Measurements from ENCODE around the gene ELL. TPM values are rescaled to one million over a fixed set of nuclear protein-coding genes. Genes with fewer than 3 reads are reported as not detected.

The ELL gene
- total and polyA plus RNA-seq, 2 experiments from 2014 or later, result 11.3 to 20.1 TPM

- no peak overlapping the region for H2AFZ ChIP-seq
- H3K4me1 ChIP-seq (ENCODE audit: insufficient read depth), result no peaks in the 10 kb centered on the region
- no peaks in the 10 kb centered on the region for H3K27me3 ChIP-seq (ENCODE audit: insufficient read depth)
- H3K4me2 ChIP-seq, result no peak overlapping the region
- H3K4me3 ChIP-seq, result no peak overlapping the region
- no peaks in the 10 kb centered on the region for H3K36me3 ChIP-seq (ENCODE audit: insufficient read depth)
- no peaks in the 10 kb centered on the region; the same call in 2 of the 3 replicates for H3K36me3 Mint-ChIP-seq (ENCODE audit: low read depth)
- no peak overlapping the region; the same call in 2 of the 3 replicates for H3K4me3 Mint-ChIP-seq
- no peak for DNase-seq (ENCODE audit: low spot score)
- H4K20me1 ChIP-seq (replicated peaks; ENCODE audit: insufficient read depth), result no peaks in the 10 kb centered on the region; the same call in 1 of the 2 replicates
- H3K27me3 Mint-ChIP-seq (ENCODE audit: insufficient read depth, low read depth, poor library complexity), result peaks cover 27% of the 10 kb centered on the region
- H3K4me1 Mint-ChIP-seq, result peaks cover 25% of the 10 kb centered on the region
- H3F3A ChIP-seq (replicated peaks; ENCODE audit: low read depth), result peaks cover 10% of the 10 kb centered on the region; the same call in 1 of the 2 replicates
- TF ChIP-seq EZH2phosphoT487 (IDR thresholded peaks at IDR 0.05; ENCODE audit: unreplicated experiment) (no peak), STAT1 (IDR thresholded peaks at IDR 0.05; ENCODE audit: unreplicated experiment) (no peak), EZH2 (IDR thresholded peaks at IDR 0.05; ENCODE audit: low read depth, unreplicated experiment) (no peak), CREB1 (CRISPR knock-in tag; IDR thresholded peaks at IDR 0.05; ENCODE audit: low read depth) (no peak), ZNF331 (CRISPR knock-in tag; IDR thresholded peaks at IDR 0.05; ENCODE audit: low read depth) (no peak), CTCF (conservative IDR thresholded peaks at IDR 0.05; ENCODE audit: low read depth in 2 of 2) (no peak), JUNB (IDR thresholded peaks at IDR 0.05; ENCODE audit: unreplicated experiment) (no peak), ZNF114 (CRISPR knock-in tag; IDR thresholded peaks at IDR 0.05) (no peak), ETS1 (IDR thresholded peaks at IDR 0.05) (no peak), POLR2AphosphoS5 (IDR thresholded peaks at IDR 0.05; ENCODE audit: low read depth) (no peak), ZNF462 (CRISPR knock-in tag; IDR thresholded peaks at IDR 0.05) (no peak), NANOG (IDR thresholded peaks at IDR 0.05; ENCODE audit: borderline replicate concordance) (no peak), REST (IDR thresholded peaks at IDR 0.05; ENCODE audit: unreplicated experiment) (no peak)
- H3K27ac ChIP-seq (ENCODE audit: low read depth), result no peak overlapping the region
- peak overlapping the region; percentile 17; the same call in 1 of the 2 replicates for H3K27ac Mint-ChIP-seq
- peaks cover 25% of the 10 kb centered on the region for H3K79me2 ChIP-seq (replicated peaks; ENCODE audit: insufficient read depth)
- ATAC-seq, result no peak
- H3K9me2 ChIP-seq (ENCODE audit: insufficient read depth), result no peaks in the 10 kb centered on the region
- no peaks in the 10 kb centered on the region for H3K9me3 Mint-ChIP-seq
These were observed 46.0 kb downstream of the ELL start for GRCh38 chr19:18475762-18476331.
